Right ventricle myocardium inferior (tissue), 1 donor: ENCODE measurements around the gene CDH18. TPM values are rescaled to one million over a fixed set of nuclear protein-coding genes. Genes with fewer than 3 reads are reported as not detected.

Experiments used
- ATAC-seq: fragments of 200-7000 bp; cut with Tn5 transposase; one replicate; pipeline ENCODE4 v1.9.1; 2020; ENCODE audit warnings: mild to moderate bottlenecking, moderate library complexity
- DNase-seq: peaks from one replicate; pipeline ENCODE4 v3.0.0; 2021; ENCODE audit errors: missing footprints
- intact Hi-C: fragments of 100-400 bp; cut with DNase I; formaldehyde crosslinking; loops from one replicate; pipeline ENCODE4 v1.11.0; 2022
- total RNA-seq: library from RNA; stranded (reverse); fragmentation: NEBNext Ultra II Directional; extraction: Animal tissue kit (Norgen Biotek cat#: 25700); gene quantifications from one replicate; pipeline ENCODE4 v1.2.1, GENCODE V29; 2021
- donor health status: DM: no; HTN: yes; CAD: no; lungs with severe emphysema.

CDH18 gene
- total RNA-seq, 1 donor from 2014 or later = not detected

- intact Hi-C loops = no loop called here
- no peak for DNase-seq
- ATAC-seq = no peak
Measured at GRCh38 chr5:19547640-19548039, 440.4 kb downstream of the CDH18 start.

- ATAC-seq = no peak
- no peak for DNase-seq
- intact Hi-C loops = no loop called here
Measured at GRCh38 chr5:19546521-19546920, 441.5 kb downstream of the CDH18 start.

DNA sequence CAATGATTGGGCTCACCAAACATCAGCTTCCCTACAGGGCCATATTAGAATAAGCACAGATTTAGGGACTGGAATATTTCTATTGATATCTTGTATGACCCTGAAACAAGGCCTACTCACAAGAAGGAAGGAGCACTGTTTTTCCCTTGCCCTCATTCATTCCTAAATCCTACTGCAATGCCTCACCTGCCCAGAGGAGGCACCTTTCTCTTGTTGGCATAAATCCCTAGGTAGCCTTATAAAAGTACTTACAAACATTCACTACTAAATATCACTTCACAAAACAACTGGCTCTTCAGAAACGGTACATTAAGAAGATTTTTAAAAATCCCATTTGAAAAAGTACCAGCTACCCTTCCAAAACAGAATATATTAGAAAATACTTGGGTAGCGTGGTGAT is 449.4 kb downstream of the CDH18 start:
- ATAC-seq (no peak), DNase-seq (no peak)
- intact Hi-C loops = no loop called here

DNA sequence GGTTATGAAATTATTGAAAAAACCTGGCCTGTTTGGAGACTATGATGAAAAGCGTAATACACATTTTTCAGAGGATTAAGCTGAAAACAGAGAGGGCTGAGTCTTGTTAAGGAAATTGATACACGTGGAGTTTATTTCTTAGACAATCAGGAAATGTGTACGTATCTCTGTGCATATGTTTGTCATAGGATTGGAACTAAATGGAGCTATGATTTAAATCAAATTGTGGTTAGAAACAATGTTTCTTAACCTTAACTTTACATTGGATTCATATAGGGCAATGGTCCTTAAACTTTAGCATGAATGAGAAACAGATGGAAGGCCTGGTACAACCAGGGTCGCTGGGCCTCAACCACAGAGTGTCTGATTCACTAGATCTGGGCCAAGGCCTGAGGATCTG is 451.6 kb downstream of the CDH18 start:
- intact Hi-C loops = no loop called here
- DNase-seq (no peak), ATAC-seq (no peak)

DNA sequence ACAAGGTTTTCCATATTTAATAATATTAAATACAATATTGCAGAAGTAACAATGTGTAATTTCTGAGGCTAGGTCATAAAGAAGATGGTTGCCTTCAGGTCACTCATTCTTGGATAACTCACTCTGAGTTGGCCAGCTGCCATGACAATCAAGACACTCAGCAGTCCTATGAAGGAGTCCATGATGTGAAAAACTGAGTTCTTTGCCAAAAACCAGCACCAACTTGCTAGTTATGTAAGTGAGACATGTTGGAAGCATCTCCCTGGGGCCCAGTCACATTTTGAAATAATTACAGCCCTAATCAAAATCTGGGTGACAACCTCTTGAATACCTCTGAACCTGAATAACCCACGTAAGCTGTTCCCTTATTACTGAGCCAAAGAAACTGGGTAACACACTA is 453.2 kb downstream of the CDH18 start:
- intact Hi-C loops = no loop called here
- no peak for ATAC-seq
- no peak for DNase-seq

DNA sequence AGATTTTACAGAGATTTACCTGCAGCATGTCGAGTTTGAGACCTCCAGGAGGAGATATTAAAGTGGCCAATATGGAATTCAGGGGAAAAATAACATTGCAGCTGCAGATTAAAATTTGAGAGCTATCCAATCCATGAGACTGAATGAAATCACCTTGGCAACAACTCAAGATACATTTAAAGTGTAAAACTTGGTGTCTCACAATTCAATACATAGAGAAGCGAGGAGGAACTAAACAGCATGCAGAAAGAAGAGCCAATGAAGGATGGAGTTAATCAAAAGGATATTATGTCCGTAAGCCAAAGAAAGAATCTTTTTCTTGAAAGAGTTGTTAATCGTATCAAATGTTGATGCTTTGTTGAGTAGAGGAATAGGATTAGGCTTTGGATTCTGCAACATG is 455.1 kb downstream of the CDH18 start:
- intact Hi-C loops = no loop called here
- no peak for ATAC-seq
- DNase-seq = no peak

DNA sequence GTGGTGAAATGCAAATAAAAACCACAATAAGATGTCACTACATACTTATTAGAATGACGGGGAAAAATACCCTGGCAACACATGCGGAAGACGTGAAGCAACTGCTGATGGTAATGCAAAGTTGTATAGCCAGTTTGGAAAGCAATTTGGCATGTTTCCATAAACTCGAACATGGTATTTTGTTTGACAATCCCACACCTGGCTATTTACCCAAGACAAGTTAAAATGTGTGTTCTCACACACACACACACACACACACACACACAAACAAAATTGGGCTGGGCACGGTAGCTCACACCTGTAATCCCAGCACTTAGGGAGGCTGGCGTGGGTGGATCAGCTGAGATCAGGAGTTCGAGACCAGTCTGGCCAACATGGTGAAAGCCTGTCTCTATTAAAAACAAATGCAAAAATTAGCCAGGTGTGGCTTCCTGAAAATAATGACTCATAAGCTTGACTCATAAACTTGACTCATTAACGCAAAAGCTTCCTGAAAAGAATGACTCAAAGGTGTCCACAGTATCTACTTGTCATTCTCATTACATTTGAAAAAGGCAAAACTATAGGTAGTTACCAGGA is 456.5 kb downstream of the CDH18 start:
- DNase-seq = no peak
- intact Hi-C loops = no loop called here
- ATAC-seq = no peak

DNA sequence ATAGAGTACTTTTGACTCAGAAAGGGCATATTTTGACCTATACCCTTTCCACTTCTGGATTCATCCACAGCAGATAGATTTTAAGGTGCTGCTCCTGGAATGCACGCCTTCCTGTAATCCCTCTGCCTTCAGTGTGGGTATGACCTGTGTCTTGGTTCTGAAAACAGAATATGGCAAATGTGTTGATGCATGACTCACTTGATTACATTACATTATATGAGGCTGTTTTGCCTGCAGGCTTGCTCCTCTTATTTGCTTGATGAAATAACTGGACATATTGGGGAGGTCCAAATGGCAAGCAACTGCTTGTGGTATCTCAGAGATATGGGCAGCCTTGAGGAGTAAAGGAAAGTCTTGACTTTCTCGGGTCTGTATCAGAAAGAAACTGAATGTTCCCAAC is 468.6 kb downstream of the CDH18 start:
- no peak for DNase-seq
- intact Hi-C loops = no loop called here
- ATAC-seq = no peak

DNA sequence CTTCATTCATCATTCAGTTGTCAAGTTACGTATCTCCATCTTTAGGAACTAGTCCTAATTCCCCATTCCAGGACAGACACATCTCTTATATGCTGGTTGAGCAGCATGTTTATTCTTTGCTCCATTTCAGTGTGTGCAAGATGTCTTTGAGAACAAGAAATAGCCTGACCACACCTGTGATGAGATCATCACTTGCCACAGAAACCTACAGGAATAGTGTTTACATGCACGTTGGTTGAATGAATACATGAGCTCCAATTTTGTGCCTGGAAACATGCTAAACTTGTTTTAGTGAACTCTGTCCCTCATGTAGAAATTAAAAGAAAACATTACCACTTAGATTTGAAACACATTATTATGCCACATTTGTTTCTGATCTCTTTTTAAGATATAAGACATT is 489.1 kb downstream of the CDH18 start:
- intact Hi-C loops = no loop called here
- ATAC-seq = no peak
- DNase-seq = no peak

- no peak for DNase-seq
- intact Hi-C loops = no loop called here
- ATAC-seq = no peak
Measured at GRCh38 chr5:19497229-19497815, 490.7 kb downstream of the CDH18 start.

GRCh38 chr5:19496056-19496455 is 491.9 kb downstream of the CDH18 start:
- intact Hi-C loops = no loop called here
- no peak for DNase-seq
- ATAC-seq = no peak

DNA sequence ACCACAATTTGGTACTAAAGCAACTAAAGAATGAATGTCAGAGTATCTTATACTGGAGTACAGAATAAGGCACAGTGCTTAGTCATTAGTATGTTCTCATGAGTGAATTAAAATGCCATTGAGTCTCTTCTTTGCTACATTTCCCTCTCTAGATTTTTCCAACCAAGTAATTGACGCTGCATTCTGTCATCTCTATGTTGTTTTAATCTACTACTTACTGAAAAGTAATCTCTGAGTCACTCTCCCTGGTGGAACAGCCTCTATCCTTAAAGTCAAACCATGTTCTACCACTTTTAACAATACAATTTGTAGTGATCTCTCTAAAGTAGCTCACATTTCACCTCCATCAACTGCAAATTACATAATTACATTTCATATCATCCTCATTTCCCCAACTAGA is 495.1 kb downstream of the CDH18 start:
- DNase-seq = no peak
- intact Hi-C loops = no loop called here
- no peak for ATAC-seq

- ATAC-seq = no peak
- intact Hi-C loops = no loop called here
Measured at GRCh38 chr5:19488786-19489185, 499.2 kb downstream of the CDH18 start.

GRCh38 chr5:19487480-19487879 is 500.5 kb downstream of the CDH18 start:
- no peak for ATAC-seq
- DNase-seq = no peak
- intact Hi-C loops = no loop called here

More at GRCh38 chr5:19488786-19489185, 499.2 kb downstream of the CDH18 start:
- DNase-seq = no peak

GRCh38 chr5:19479562-19479961 is 508.4 kb downstream of the CDH18 start:
- intact Hi-C loops = no loop called here
- no peak for DNase-seq
- no peak for ATAC-seq

DNA sequence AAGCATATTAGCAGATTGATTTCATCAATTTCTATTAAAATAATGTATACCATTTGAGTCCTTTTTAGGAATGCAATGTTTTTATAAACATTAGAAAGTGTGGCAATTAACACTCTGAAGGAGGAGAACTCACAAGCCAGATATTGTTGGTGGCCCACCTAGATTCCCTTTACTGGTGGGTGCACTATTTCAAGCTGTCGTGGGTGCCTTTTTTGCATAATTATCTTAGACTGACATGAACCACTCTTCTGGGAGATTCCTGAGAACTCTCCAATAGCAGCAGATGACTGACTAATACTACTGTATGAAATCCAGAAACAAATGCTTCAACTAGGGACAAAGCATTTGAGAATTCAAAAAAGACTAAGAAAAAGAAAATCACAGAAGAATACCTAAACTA is 526.0 kb downstream of the CDH18 start:
- intact Hi-C loops = no loop called here
- ATAC-seq (no peak), DNase-seq (no peak)

DNA sequence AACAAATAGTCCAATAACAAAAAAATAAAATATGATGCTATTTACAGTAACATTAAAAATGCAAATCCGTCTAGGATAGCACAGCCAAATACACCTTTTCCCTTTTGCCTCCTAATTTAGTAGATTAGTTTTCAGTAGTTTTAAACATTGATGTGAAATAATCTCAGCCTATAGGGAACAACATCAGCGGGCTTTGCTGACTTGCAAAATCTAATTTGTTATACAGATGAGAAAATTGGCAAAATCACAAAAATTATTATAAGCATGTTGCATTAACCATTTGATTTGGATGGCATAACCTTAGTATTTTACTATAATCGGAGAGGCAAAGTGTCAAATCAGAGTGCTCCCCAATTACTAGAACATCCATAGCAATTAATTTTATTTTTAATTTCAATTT is 563.5 kb downstream of the CDH18 start:
- intact Hi-C loops = no loop called here
- DNase-seq = no peak
- ATAC-seq = no peak
